IMR-90 (cell line): ENCODE results near the gene RIPOR2. TPM values are rescaled to one million over a fixed set of nuclear protein-coding genes. Genes with fewer than 3 reads are reported as not detected.

Experiments used
- ATAC-seq: fragments of 200-7000 bp; cut with Tn5 transposase; 2 replicates; pipeline ENCODE4 v1.9.1; 2020; ENCODE audit warnings: low read depth, mild to moderate bottlenecking, moderate library complexity
- BruUV-seq: library from RNA; stranded (reverse); fragments of 400-500 nt; replicated peaks from 2 replicates; lab custom pipeline; 2021; lab: Mats Ljungman, UMichigan
- CTCF ChIA-PET: fragments of 300-600 bp; formaldehyde crosslinking; extraction: SDS; loops from one replicate; lab custom pipeline; 2021; ENCODE audit warnings: antibody characterized with exemption; lab: Yijun Ruan, JAX
- POLR2A ChIA-PET: fragments of 300-600 bp; sonication (Branson Sonifier 250); formaldehyde crosslinking; loops from one replicate; lab custom pipeline; 2022; ENCODE audit warnings: antibody characterized with exemption; ENCODE audit not compliant: unreplicated experiment; lab: Charles Lee
- DNase-seq: peaks from one replicate; pipeline ENCODE4 v3.0.0; 2013
- H2AFZ ChIP-seq: replicated peaks from 2 replicates; pipeline ENCODE3; 2013; ENCODE audit warnings: low read length, mild to moderate bottlenecking; ENCODE audit not compliant: poor library complexity
- H2AK5ac ChIP-seq: 2 replicates; pipeline ENCODE4 v1.6.1; 2013; ENCODE audit warnings: low read depth, low read length, inconsistent platforms
- H2AK9ac ChIP-seq: replicated peaks from 2 replicates; pipeline ENCODE3; 2013; ENCODE audit warnings: mild to moderate bottlenecking, low read depth, low read length, moderate library complexity; ENCODE audit not compliant: poor library complexity
- H2BK120ac ChIP-seq: 2 replicates; pipeline ENCODE4 v1.6.1; 2013; ENCODE audit warnings: low read depth, low read length, inconsistent platforms
- H2BK15ac ChIP-seq: 3 replicates; pipeline ENCODE4 v1.6.1; 2013; ENCODE audit warnings: low read depth, low read length, inconsistent platforms
- H2BK20ac ChIP-seq: 2 replicates; pipeline ENCODE4 v1.6.1; 2013; ENCODE audit warnings: low read depth, mild to moderate bottlenecking, inconsistent platforms, low read length, moderate library complexity
- H2BK5ac ChIP-seq: 2 replicates; pipeline ENCODE4 v1.6.1; 2013; ENCODE audit warnings: mild to moderate bottlenecking, low read depth, low read length, inconsistent platforms; ENCODE audit not compliant: poor library complexity, severe bottlenecking
- H3K14ac ChIP-seq: replicated peaks from 2 replicates; pipeline ENCODE4 v1.6.1; 2013; ENCODE audit warnings: low read depth, low read length, inconsistent platforms
- H3K18ac ChIP-seq: 2 replicates; pipeline ENCODE4 v1.6.1; 2013; ENCODE audit warnings: low read depth, low read length, control low read depth
- H3K23ac ChIP-seq: 2 replicates; pipeline ENCODE4 v1.6.1; 2013; ENCODE audit warnings: low read depth, low read length, inconsistent platforms
- H3K27ac ChIP-seq: 2 replicates; pipeline ENCODE4 v1.5.1; 2013; ENCODE audit warnings: mild to moderate bottlenecking, control low read depth, low read length; ENCODE audit not compliant: insufficient read depth
- H3K27me3 ChIP-seq: 2 replicates; pipeline ENCODE4 v1.6.1; 2013; ENCODE audit warnings: low read length; ENCODE audit not compliant: control insufficient read depth, insufficient read depth
- H3K36me3 ChIP-seq: 2 replicates; pipeline ENCODE4 v1.6.1; 2013; ENCODE audit warnings: low read length, mixed read lengths; ENCODE audit not compliant: control insufficient read depth, insufficient read depth
- H3K4ac ChIP-seq: 2 replicates; pipeline ENCODE4 v1.6.1; 2013; ENCODE audit warnings: low read depth, low read length, inconsistent platforms
- H3K4me1 ChIP-seq: 2 replicates; pipeline ENCODE4 v1.6.1; 2013; ENCODE audit warnings: low read length, mixed read lengths; ENCODE audit not compliant: control insufficient read depth, insufficient read depth
- H3K4me2 ChIP-seq: 2 replicates; pipeline ENCODE4 v1.6.1; 2013; ENCODE audit warnings: low read depth, mild to moderate bottlenecking, control low read depth, low read length, moderate library complexity
- H3K4me3 ChIP-seq: 2 replicates; pipeline ENCODE4 v1.5.1; 2013; ENCODE audit warnings: low read depth, mild to moderate bottlenecking, control low read depth, low read length, moderate library complexity; ENCODE audit not compliant: insufficient read depth
- H3K56ac ChIP-seq: 2 replicates; pipeline ENCODE4 v1.6.1; 2013; ENCODE audit warnings: low read length, inconsistent platforms; ENCODE audit not compliant: insufficient read depth; ENCODE audit errors: extremely low read depth
- H3K79me1 ChIP-seq, 2 experiments: 2 replicates each; pipeline ENCODE4 v1.6.1; 2013; ENCODE audit warnings: low read length in 2 of 2, inconsistent platforms in 1 of 2, low read depth in 1 of 2
- H3K9ac ChIP-seq: 2 replicates; pipeline ENCODE4 v1.6.1; 2013; ENCODE audit warnings: low read depth, low read length, control low read depth
- H3K9me1 ChIP-seq: 2 replicates; pipeline ENCODE4 v1.6.1; 2013; ENCODE audit warnings: low read length, inconsistent platforms; ENCODE audit not compliant: insufficient read depth
- H3K9me3 ChIP-seq: 2 replicates; pipeline ENCODE4 v1.6.1; 2013; ENCODE audit warnings: low read length; ENCODE audit not compliant: control insufficient read depth, insufficient read depth
- H4K20me1 ChIP-seq: 2 replicates; pipeline ENCODE4 v1.6.1; 2013; ENCODE audit warnings: low read length, inconsistent platforms; ENCODE audit not compliant: insufficient read depth
- H4K5ac ChIP-seq: 2 replicates; pipeline ENCODE4 v1.6.1; 2013; ENCODE audit warnings: mild to moderate bottlenecking, low read depth, low read length, control low read depth
- H4K8ac ChIP-seq, 2 experiments: 2 replicates each; pipeline ENCODE4 v1.6.1; 2013; ENCODE audit warnings: low read depth in 2 of 2, low read length in 2 of 2, control low read depth in 1 of 2, inconsistent platforms in 1 of 2
- H4K91ac ChIP-seq: 2 replicates; pipeline ENCODE4 v1.6.1; 2013; ENCODE audit warnings: low read depth, low read length, inconsistent platforms; ENCODE audit not compliant: insufficient read depth
- BHLHE40 ChIP-seq: fragments of 150-350 bp; IDR thresholded peaks from 2 replicates; pipeline ENCODE4 v1.6.1; 2016; ENCODE audit warnings: mild to moderate bottlenecking, low read depth, low read length
- CEBPB ChIP-seq: IDR thresholded peaks from 2 replicates; pipeline ENCODE4 v1.6.1; 2012; ENCODE audit warnings: low read depth, low read length, improper control_type of control experiment
- CHD1 ChIP-seq: IDR thresholded peaks from 2 replicates; pipeline ENCODE4 v1.6.1; 2012; ENCODE audit warnings: low read depth, low read length, improper control_type of control experiment
- FOS ChIP-seq: fragments of 150-350 bp; IDR thresholded peaks from 2 replicates; pipeline ENCODE4 v1.6.1; 2016; ENCODE audit warnings: low read depth, low read length
- MAFK ChIP-seq: IDR thresholded peaks from 2 replicates; pipeline ENCODE4 v1.6.1; 2012; ENCODE audit warnings: low read depth, low read length, improper control_type of control experiment
- MAZ ChIP-seq: IDR thresholded peaks from 2 replicates; pipeline ENCODE4 v1.6.1; 2012; ENCODE audit warnings: low read depth, mild to moderate bottlenecking, low read length, improper control_type of control experiment, moderate library complexity, borderline replicate concordance
- MXI1 ChIP-seq: IDR thresholded peaks from 2 replicates; pipeline ENCODE4 v1.6.1; 2012; ENCODE audit warnings: low read depth, mild to moderate bottlenecking, low read length, moderate library complexity, borderline replicate concordance
- NFE2L2 ChIP-seq: fragments of 150-350 bp; IDR thresholded peaks from 2 replicates; pipeline ENCODE4 v1.6.1; 2016; ENCODE audit warnings: low read depth, mild to moderate bottlenecking, low read length
- POLR2A ChIP-seq: IDR thresholded peaks from 2 replicates; pipeline ENCODE4 v1.6.1; 2012; ENCODE audit warnings: mild to moderate bottlenecking, low read depth, low read length
- RAD21 ChIP-seq: IDR thresholded peaks from 2 replicates; pipeline ENCODE4 v1.6.1; 2012; ENCODE audit warnings: low read length, improper control_type of control experiment
- RCOR1 ChIP-seq: IDR thresholded peaks from 2 replicates; pipeline ENCODE4 v1.6.1; 2012; ENCODE audit warnings: mild to moderate bottlenecking, low read length, improper control_type of control experiment; ENCODE audit not compliant: insufficient replicate concordance
- RFX5 ChIP-seq: IDR thresholded peaks from 2 replicates; pipeline ENCODE4 v1.8.0; 2012; ENCODE audit warnings: low read depth, mild to moderate bottlenecking, low read length, moderate library complexity
- SMC3 ChIP-seq: fragments of 150-350 bp; IDR thresholded peaks from 2 replicates; pipeline ENCODE4 v1.6.1; 2016; ENCODE audit warnings: low read depth, mild to moderate bottlenecking, antibody characterized with exemption, low read length, moderate library complexity
- WGBS, 2 experiments: methylation state at CpG; one replicate each; pipeline versions ENCODE4 v1.1.5 to v1.1.7; 2013; ENCODE audit warnings: missing lambda C conversion rate in 2 of 2; ENCODE audit not compliant: insufficient read length in 1 of 2; ENCODE audit errors: extremely low coverage in 2 of 2; 5-methylcytosine and 5-hydroxymethylcytosine counted together
- dilution Hi-C: fragments of 300-500 bp; cut with HindIII; formaldehyde crosslinking; loops from one replicate; pipeline ENCODE4 v1.14.3; 2018; ENCODE audit warnings: low sequenced_read_pairs; ENCODE audit not compliant: unreplicated experiment
- in situ Hi-C: fragments of 300-500 bp; cut with MboI; formaldehyde crosslinking; loops from 3 replicates; pipeline ENCODE4 v1.14.3; 2019; ENCODE audit warnings: low sequenced_read_pairs, inconsistent platforms, mixed read lengths
- intact Hi-C: fragments of 100-400 bp; cut with micrococcal nuclease; formaldehyde crosslinking; loops from 2 replicates; pipeline ENCODE4 v1.10.0; 2022
- polyA plus RNA-seq, 3 experiments: library from polyadenylated mRNA; depleted of rRNA; stranded (reverse); fragments of >200 nt; gene quantifications; 2 replicates each; pipeline ENCODE4 v1.2.3, GENCODE V29; 2012; ENCODE audit warnings: low replicate concordance in 1 of 3
- total RNA-seq: library from RNA; depleted of rRNA; stranded (reverse); fragments of >200 nt; gene quantifications from 2 replicates; pipeline ENCODE4 v1.2.3, GENCODE V29; 2012
- TF ChIP-seq, protein P1 (sequence below): fragments of 150-350 bp; IDR thresholded peaks from 2 replicates; pipeline ENCODE4 v1.6.1; 2016; ENCODE audit warnings: low read depth, mild to moderate bottlenecking, low read length, moderate library complexity, borderline replicate concordance
- TF ChIP-seq, protein P2 (sequence below): conservative IDR thresholded peaks from 2 replicates; pipeline ENCODE4 v1.5.1; 2012; ENCODE audit warnings: mild to moderate bottlenecking, low read depth, low read length, improper control_type of control experiment
- TF ChIP-seq, protein P3 (sequence below): fragments of 150-350 bp; IDR thresholded peaks from 2 replicates; pipeline ENCODE4 v1.6.1; 2017; ENCODE audit warnings: mild to moderate bottlenecking, antibody characterized with exemption, low read length, low read depth

The RIPOR2 gene
- total and polyA plus RNA-seq, 2 of the 4 experiments (the other 2 are of a cell fraction), result 1.1 to 1.2 TPM

GRCh38 chr6:24818346-24818745 is 117.4 kb downstream of the RIPOR2 start:
- no peak overlapping the region for H3K14ac ChIP-seq
- no peak overlapping the region for H3K56ac ChIP-seq
- dilution Hi-C loops (no loop called here), in situ Hi-C loops (no loop called here), intact Hi-C loops (no loop called here)
- H2BK20ac ChIP-seq, result no peak overlapping the region
- H3K36me3 ChIP-seq, result no peaks in the 10 kb centered on the region
- no peak overlapping the region for H3K9ac ChIP-seq
- no peak overlapping the region for H2AFZ ChIP-seq
- ChIA-PET POLR2A (no interaction called here), CTCF (no interaction called here)
- no peak overlapping the region for H3K4me3 ChIP-seq
- peaks cover 3% of the 10 kb centered on the region; the same call in 1 of the 2 replicates for H3K4me1 ChIP-seq
- H3K9me3 ChIP-seq, result no peaks in the 10 kb centered on the region
- no peak overlapping the region for H3K27ac ChIP-seq
- no peak overlapping the region for H3K18ac ChIP-seq
- H3K79me1 ChIP-seq, result no peaks in the 10 kb centered on the region
- no peak overlapping the region for H2BK120ac ChIP-seq
- H4K20me1 ChIP-seq, result no peaks in the 10 kb centered on the region
- H4K8ac ChIP-seq, result no peak overlapping the region
- no peak overlapping the region for H3K4ac ChIP-seq
- no peak overlapping the region for H4K5ac ChIP-seq
- H2AK5ac ChIP-seq, result no peak overlapping the region
- no TSS peak for BruUV-seq
- H3K9me1 ChIP-seq, result no peaks in the 10 kb centered on the region
- no peak overlapping the region for H2BK5ac ChIP-seq
- DNase-seq, result no peak
- H4K91ac ChIP-seq, result no peak overlapping the region
- H3K27me3 ChIP-seq, result no peaks in the 10 kb centered on the region
- no peak overlapping the region for H2BK15ac ChIP-seq
- no peak for TF ChIP-seq RCOR1
- TF ChIP-seq MAFK, result no peak
- TF ChIP-seq, protein P1, sequence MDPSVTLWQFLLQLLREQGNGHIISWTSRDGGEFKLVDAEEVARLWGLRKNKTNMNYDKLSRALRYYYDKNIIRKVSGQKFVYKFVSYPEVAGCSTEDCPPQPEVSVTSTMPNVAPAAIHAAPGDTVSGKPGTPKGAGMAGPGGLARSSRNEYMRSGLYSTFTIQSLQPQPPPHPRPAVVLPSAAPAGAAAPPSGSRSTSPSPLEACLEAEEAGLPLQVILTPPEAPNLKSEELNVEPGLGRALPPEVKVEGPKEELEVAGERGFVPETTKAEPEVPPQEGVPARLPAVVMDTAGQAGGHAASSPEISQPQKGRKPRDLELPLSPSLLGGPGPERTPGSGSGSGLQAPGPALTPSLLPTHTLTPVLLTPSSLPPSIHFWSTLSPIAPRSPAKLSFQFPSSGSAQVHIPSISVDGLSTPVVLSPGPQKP, result no peak
- no peak for TF ChIP-seq SMC3
- no peak for TF ChIP-seq MXI1
- no peak for TF ChIP-seq FOS
- TF ChIP-seq RAD21, result no peak
- no peak for TF ChIP-seq CHD1
- TF ChIP-seq BHLHE40, result no peak
- TF ChIP-seq, protein P2, sequence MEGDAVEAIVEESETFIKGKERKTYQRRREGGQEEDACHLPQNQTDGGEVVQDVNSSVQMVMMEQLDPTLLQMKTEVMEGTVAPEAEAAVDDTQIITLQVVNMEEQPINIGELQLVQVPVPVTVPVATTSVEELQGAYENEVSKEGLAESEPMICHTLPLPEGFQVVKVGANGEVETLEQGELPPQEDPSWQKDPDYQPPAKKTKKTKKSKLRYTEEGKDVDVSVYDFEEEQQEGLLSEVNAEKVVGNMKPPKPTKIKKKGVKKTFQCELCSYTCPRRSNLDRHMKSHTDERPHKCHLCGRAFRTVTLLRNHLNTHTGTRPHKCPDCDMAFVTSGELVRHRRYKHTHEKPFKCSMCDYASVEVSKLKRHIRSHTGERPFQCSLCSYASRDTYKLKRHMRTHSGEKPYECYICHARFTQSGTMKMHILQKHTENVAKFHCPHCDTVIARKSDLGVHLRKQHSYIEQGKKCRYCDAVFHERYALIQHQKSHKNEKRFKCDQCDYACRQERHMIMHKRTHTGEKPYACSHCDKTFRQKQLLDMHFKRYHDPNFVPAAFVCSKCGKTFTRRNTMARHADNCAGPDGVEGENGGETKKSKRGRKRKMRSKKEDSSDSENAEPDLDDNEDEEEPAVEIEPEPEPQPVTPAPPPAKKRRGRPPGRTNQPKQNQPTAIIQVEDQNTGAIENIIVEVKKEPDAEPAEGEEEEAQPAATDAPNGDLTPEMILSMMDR, result no peak
- no peak for TF ChIP-seq CEBPB
- no peak for TF ChIP-seq POLR2A
- TF ChIP-seq, protein P3, sequence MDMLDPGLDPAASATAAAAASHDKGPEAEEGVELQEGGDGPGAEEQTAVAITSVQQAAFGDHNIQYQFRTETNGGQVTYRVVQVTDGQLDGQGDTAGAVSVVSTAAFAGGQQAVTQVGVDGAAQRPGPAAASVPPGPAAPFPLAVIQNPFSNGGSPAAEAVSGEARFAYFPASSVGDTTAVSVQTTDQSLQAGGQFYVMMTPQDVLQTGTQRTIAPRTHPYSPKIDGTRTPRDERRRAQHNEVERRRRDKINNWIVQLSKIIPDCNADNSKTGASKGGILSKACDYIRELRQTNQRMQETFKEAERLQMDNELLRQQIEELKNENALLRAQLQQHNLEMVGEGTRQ, result no peak
- TF ChIP-seq MAZ, result no peak
- TF ChIP-seq RFX5, result no peak
- no peak for TF ChIP-seq NFE2L2
- no CpG with 5 or more reads among the region's 2 CpGs for WGBS, 2 experiments
- no peak overlapping the region for H3K23ac ChIP-seq
- ATAC-seq, result no peak
- no peak overlapping the region for H2AK9ac ChIP-seq
- no peak overlapping the region for H3K4me2 ChIP-seq
